OCI-M1 (cell line): Measurements from ENCODE around the gene ICOSLG.
"Not testable (repeated sequence)": the region's sequence is repeated elsewhere in the genome, so short reads cannot be mapped to it uniquely, and the experiment has no call there.

Experiments used
- DNase-seq: peaks from one replicate; lab custom pipeline; 2025; lab: John Stamatoyannopoulos, UW

Gene ICOSLG

GRCh38 chr21:44265734-44266270, 25.1 kb upstream of the ICOSLG start:
- DNase-seq: no peak

GRCh38 chr21:44263768-44264167, 23.0 kb upstream of the ICOSLG start:
- no peak for DNase-seq

DNA sequence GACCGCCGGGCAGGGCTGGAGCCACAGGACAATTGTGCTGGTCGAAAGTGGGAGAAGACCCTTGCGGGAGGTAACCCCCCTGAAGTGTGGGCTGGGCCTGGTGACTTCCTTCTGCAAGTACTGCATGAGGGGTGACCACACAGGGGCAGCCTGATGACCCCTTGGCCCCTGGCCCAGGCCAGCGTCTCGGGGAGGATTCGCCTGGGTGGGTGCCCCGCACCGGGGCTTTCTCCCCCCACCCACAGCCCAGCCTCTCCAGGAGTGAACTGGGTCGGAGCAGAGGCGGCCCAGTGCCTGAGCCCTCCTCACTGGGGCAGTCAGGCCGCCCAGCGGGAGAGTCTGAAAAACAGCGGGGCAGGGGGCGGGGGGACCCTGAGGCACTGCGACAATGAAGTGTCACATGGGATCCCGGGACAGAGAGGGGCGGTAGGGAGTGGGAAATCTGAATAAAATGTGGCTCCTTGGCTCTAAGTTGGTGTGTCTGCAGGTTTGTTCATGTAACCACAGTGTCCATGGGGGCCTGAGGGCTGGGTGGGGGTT, 22.5 kb upstream of the ICOSLG start:
- no peak for DNase-seq

DNA sequence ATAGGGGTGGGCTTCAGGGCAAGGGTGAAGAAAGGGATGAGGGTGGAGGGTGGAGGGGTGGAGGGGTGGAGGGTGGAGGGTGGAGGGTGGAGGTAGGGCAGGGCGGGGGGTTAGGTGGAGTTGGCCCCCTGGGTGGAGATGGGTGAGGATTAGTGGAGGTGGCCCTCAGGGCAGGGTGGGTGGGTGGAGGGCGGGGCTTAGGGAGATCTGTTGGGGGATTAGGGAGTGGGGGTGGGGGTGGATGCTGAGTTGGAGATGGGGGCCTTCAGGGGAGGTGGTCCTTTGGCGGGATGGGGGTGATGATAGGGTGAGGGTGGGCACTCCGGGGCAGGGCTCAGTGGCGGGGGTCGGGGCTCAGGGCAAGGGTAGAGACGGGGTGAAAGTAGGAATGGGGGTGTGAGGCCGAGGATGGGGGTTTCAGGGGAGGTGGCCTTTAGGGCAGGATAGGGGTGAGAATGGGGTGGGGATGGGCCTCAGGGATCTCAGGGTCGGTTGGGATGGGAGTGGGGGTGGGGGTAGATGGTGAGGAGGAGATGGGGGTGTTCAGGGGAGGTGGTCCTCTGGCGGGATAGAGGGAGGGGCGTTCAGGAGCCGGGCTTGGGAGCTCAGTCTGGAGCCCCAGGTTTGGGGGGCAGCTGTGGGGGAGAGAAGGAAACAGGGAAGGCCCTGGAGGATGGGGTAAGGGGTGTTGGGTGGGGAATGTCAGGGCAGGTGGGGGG, 21.8 kb upstream of the ICOSLG start:
- DNase-seq: no peak

DNA sequence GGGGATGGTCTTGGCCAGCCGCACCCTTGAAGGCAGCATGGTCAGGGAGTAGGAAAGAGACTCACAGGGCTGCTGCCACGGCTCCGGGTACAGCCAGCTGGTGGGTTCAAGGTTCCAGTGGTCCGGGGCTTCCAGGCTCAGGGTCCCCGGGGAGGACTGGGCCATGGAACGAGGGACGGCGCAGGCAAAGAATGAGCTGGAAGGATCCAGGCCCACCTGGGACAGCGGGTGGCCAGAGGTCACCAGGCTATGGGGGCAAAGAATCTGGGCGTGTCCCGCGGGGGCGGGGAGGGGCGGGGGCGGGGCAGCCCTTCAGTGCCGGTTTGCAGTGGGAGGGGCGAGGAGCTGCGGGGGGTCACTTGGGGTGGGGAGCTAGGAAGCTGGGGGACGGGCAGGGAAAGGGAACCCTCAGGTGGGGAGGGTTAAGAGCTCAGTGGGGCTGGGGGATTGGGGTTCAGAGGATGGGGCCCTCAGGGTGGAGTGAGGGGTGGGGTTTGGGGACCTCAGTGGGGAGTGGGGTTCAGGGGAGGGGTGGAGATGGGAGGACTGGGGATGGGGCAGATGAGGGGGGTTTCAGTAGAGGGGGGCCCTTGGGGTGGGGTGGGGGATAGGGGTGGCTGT, 21.0 kb upstream of the ICOSLG start, which contains the start of gene DNMT3L:
Gene DNMT3L (minus strand): TSS at position 223 of the 621 bp plus-strand sequence. CDS start 638 bp downstream, outside the sequence.
- DNase-seq: no peak

DNA sequence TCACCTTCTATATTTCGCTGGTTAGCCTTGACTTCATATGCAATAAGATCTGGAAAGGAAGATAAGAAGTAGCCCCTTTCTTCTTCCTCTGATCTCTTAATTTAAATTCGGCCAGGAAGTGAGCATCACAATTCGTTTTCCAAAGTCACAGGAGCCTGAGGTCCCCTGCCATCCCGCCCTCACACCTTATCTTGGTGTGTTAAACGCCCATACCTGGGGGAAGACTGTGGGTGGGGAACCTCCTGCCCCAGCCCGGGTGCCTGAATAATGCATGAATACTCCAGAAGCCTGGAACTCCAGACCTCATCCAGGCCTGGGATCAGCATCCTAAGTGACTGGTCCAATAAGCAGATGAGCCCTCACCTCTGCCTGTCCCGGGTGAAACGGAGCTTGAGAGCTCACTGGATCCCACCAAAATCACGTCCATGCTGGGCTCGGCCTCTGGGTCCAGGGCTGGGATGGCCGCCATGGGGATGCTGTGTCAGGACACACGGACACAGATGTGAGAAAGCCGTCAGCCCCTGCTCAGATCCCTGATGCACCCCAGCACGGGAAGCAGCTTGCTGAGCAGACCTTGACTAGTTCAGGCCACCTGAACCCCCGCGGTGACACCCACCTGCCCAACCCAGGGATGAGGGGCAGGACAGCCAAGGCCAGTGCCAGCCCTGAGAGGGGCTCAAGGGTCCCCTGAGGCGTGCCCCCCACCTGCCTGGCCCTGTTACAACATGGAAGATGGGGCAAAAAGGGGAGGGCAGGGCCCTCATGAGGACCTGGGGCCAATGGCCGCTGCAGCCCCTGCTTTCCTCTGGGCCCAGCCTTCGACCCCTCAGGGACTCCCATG, 20.3 kb upstream of the ICOSLG start:
- no peak for DNase-seq

- no peak for DNase-seq
Measured at GRCh38 chr21:44260066-44260465, 19.3 kb upstream of the ICOSLG start.

- DNase-seq: no peak
Measured at GRCh38 chr21:44259082-44259705, 18.5 kb upstream of the ICOSLG start.

DNA sequence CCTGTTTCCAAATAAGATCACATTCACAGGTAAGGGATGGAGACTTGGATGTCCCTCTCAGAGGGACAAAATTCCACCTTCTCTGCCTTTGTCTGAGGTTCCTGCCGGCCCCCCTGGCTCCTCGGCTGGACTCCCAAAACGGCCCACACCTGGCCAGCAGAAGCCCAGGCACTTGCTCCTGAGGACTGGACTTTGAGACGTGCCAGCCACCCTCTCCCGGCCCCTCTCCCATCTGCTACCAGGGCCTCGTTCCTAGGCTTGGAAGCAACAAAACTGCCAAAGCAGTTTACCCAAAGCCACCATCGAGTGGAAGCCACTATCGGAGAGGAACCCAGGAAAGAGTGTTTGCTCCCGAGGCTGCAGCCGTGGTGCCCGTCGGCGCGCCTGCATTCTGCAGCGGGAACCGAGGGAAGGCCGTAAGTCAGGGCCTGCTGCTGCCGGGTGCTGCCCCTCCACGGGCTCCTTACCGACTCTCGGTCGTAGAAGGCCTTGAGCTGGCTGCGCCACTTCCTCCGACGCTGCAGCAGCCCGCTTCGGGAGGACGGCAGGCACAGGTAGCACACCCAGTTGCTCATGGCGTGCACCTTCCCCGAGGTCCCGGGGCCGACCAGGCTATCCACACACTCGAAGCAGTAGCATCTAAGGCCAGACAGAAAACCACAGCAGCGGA, 17.4 kb upstream of the ICOSLG start:
- DNase-seq: no peak

GRCh38 chr21:44255511-44255981, 14.8 kb upstream of the ICOSLG start:
- no peak for DNase-seq

DNA sequence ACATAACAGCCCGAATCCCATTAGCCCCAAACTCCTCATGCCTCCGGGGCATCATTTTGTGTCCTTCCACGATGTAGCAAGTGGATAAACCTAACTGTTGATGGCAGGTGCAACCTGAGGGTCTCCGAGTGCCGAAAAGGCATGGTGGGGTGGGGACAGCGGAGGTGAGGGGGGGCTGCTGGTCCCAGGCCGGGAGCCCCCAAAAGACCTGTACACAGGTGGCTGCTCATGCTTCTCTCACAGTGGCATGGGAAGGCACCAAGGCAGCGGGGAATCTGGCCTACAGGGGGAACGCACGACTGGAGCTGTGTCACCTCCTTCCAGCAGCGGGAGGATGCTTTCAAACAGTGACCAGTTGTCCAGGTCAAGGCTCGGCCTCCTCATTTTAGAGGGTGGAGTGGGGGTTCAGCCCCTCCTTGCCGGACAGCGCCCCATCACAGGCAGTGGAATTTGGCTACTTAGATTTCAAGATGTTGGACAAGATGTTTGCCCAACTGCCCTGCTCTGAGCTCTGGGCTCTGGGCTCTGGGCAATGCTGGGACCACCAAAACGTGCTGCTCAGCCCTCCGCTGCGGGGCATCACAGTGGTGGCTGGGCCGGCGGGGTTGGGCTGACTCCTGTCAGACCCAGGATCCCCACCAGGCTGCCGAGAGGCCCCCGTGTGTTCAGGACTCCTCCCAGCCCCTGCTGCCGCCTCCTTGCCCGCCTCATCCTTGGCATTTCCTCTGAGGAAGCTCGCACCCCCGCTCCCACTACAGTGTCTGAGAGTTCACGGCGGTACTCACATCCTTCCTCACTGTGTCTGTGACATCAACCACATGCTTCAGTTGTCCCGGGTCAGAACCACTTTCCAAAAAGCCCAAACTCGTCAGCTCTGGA, 13.3 kb upstream of the ICOSLG start:
- no peak for DNase-seq

DNA sequence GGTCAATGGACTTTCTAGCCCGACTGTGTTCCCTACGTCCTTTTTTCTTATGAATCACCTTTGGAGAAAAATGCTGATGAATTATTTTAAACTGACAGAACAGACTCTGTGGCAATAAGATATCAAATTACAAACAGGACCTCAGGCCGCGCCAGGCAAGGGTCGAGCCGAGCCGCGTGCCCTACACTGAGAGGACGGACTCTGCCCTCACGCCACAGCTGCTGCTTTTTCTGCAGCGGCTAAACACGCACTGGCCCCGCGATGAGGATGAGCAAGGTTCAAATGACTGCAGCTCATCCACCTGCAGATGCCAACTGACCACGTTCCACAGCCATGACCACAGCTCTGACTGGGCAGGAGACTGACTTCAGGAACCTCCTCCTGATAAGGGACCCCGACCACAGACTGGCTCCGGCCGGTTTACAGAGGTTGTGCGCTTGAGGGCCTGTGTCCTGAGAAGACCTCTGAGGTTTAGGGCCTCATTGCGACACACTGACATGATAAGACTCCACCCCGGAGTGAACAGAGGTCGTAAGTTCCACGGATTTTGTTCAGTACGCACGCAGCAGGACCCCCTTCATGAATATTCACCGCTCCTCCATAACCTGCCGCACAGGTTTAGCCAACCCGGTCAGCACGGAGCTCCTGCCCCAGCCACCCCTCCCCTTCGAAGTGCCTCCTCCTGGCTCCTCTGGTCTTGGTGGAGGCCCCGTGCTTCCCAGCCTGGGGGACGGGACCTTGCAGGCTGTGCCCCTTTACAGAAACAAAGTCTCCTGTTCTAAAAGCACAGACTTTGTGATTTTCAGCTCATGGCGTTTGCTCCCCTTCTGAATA, 8.7 kb upstream of the ICOSLG start:
- not testable (repeated sequence) for DNase-seq

DNA sequence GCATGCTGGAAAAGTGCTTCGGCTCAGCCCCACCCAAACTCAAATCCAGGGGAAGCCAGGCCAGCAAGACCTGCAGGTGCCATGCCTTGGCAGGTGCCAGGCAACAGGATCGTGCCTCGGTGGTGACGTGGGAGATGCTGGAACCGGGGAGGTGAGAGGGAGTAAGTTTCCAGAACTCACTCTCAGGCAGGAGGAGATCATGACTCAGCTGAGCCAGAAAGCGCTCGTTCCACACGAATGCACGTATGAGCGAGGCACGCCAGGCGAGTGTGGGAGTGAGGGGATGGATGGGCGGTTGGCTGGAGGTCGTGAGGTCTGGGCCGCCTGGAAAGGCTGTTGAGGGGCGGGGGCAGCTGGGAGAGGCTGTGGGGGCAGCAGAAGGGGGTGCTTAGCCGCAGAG, 7.2 kb upstream of the ICOSLG start:
- not testable (repeated sequence) for DNase-seq

- not testable (repeated sequence) for DNase-seq
Measured at GRCh38 chr21:44243980-44244379, 3.2 kb upstream of the ICOSLG start.

DNA sequence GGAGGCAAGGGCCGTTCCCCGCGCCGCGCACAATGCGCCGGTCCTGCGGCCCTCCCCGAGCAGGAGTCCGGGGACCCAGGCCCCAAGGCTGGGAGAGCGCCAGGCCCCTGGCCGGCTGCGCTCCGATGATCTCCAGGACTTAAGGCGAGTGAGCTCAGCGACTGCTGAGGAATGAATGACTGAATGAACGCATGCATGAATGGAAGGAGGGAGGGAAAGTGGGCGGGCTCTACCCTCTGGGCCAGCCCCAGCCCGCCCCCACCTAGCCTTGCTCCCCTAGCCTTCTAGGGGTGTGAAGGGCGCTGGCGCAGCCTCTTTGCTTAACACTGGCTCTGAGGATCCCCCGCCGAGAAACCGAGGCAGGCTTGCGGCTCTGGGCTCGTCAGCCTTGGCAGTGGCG, 538 bp upstream of the ICOSLG start:
- DNase-seq: not testable (repeated sequence)

GRCh38 chr21:44240353-44240752, 390 bp downstream of the ICOSLG start:
- not testable (repeated sequence) for DNase-seq

GRCh38 chr21:44229561-44229960, 11.2 kb downstream of the ICOSLG start:
- DNase-seq: not testable (repeated sequence)

DNA sequence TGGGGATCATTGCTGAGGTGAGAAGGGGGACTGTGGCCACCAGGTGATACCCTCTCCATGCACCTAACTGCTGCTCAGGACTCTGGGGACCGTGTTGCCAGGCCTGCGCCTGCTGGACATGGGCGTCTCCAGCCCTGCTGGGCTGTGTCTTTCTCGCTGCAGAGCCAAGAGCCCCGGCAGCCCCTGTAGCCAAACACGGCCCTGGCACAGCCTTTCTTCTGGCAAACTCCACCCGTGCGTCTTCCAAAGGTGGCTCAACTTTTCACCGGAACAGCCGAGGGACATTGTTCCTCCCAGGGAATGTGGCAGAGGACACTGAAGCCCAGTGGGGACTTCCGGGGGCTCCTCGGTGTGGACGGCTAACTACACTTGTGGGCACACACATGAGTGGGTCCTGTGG, 12.6 kb downstream of the ICOSLG start:
- DNase-seq: not testable (repeated sequence)

DNA sequence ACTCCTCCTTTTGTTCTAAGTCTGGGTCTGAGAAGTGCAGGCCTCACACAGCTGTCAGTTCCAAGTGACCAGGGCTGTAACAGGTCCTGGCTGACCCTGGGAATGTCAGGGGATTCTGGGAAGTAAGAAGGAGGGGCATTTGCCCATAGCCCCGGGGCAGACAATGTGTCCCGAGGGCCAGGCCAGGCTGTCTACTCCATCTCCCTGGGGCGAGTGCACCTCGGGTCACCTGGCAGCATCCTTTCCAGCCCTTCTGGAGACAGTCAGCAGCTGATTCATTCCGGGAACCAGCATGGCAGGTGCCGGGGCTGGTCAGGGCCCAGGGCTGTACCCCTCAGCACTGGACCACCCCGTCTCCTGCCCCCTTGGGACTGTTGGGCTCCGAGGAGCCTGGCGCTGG, 13.1 kb downstream of the ICOSLG start:
- not testable (repeated sequence) for DNase-seq
